ENCODE measurements around the gene RAB11FIP2. TPM values are rescaled to one million over a fixed set of nuclear protein-coding genes. Genes with fewer than 3 reads are reported as not detected.

Gene RAB11FIP2
- total RNA-seq (2014; rRNA removed; shearing (Covaris generic)), result 13.6 and 20.9 TPM in 2 replicates
- 25.3 and 27.0 TPM in 2 replicates for total RNA-seq (2022)
- percentile 86 among the genes with signal in this experiment for Bru-seq, nascent RNA
- BruChase-seq, experiment 1, labeled RNA remaining after a 6-hour chase, result percentile 69 among the genes with signal in this experiment
- BruChase-seq, experiment 2, labeled RNA remaining after a 2-hour chase, result percentile 89 among the genes with signal in this experiment
- long read RNA-seq, full-length matches to known transcripts, result 3 of 7 reads
- long read RNA-seq, partial matches to known transcripts, result 2 of 7 reads
- long read RNA-seq, other reads (novel, unspliced or antisense), result 2 of 7 reads

GRCh38 chr10:118046395-118047156 lies at the start of gene RAB11FIP2:
Gene RAB11FIP2 (minus strand): TSS chr10:118046941. CDS start chr10:118046163, 778 bp downstream.
- H3K27ac ChIP-seq (ENCODE audit: low read depth, low read length, poor library complexity, severe bottlenecking), result peak within 1 kb of the TSS; percentile 58
- H3K4me3 ChIP-seq (ENCODE audit: low read depth, low read length, poor library complexity, severe bottlenecking), result peak within 1 kb of the TSS; percentile 75
- no peaks in the 10 kb centered on the region for H3K36me3 ChIP-seq (ENCODE audit: insufficient read depth, low read length)
- intact Hi-C loops (cut with micrococcal nuclease; ENCODE audit: unreplicated experiment), result loop anchor here (5.0 to 10.0 kb wide), 2 partner anchors 298 to 669 kb away; partner anchors contain the start of genes FAM204A and PDZD8
- no peaks in the 10 kb centered on the region for H3K9me3 ChIP-seq (ENCODE audit: low read length)
- H3K4me1 ChIP-seq (ENCODE audit: insufficient read depth, low read length, poor library complexity, severe bottlenecking), result peaks cover 33% of the 10 kb centered on the region
- TF ChIP-seq EZH2phosphoT487 (IDR thresholded peaks at IDR 0.05; ENCODE audit: borderline replicate concordance, low read depth, low read length) (no peak), CTCF (conservative IDR thresholded peaks at IDR 0.05; ENCODE audit: low read length) (peak; percentile 43)
- H3K79me2 ChIP-seq (ENCODE audit: insufficient read depth, low read depth, low read length), result peaks cover 47% of the 10 kb centered on the region
- DNase-seq (ENCODE audit: low spot score), result peak; percentile 93
- peaks cover 6% of the 10 kb centered on the region; the same call in 1 of the 2 replicates for H4K20me1 ChIP-seq (ENCODE audit: insufficient read depth, low read length)
- ChIA-PET CTCF (ENCODE audit: unreplicated experiment) (no interaction called here), POLR2A (interaction anchor here (0.5 kb wide), 1 partner anchor 335 kb away, joined by 3 read pairs; no protein-coding TSS in a partner anchor)
- no TSS peak for BruUV-seq (replicated peaks)
- peak within 1 kb of the TSS; percentile 77 for H3K4me2 ChIP-seq (ENCODE audit: low read length)
- H2AFZ ChIP-seq (ENCODE audit: low read length), result peak within 1 kb of the TSS; percentile 99
- H3K9me2 ChIP-seq (ENCODE audit: insufficient read depth, low read length), result no peaks in the 10 kb centered on the region

- Histone ChIP-seq H2AFZ (ENCODE audit: low read length) (no peak overlapping the region), H3K9me3 (ENCODE audit: low read length) (no peaks in the 10 kb centered on the region), H3K4me3 (ENCODE audit: low read depth, low read length, poor library complexity, severe bottlenecking) (no peak overlapping the region), H3K9me2 (ENCODE audit: insufficient read depth, low read length) (no peaks in the 10 kb centered on the region), H3K27ac (ENCODE audit: low read depth, low read length, poor library complexity, severe bottlenecking) (no peak overlapping the region), H3K79me2 (ENCODE audit: insufficient read depth, low read depth, low read length) (no peaks in the 10 kb centered on the region), H4K20me1 (ENCODE audit: insufficient read depth, low read length) (no peaks in the 10 kb centered on the region), H3K4me2 (ENCODE audit: low read length) (no peak overlapping the region), H3K4me1 (ENCODE audit: insufficient read depth, low read length, poor library complexity, severe bottlenecking) (no peaks in the 10 kb centered on the region), H3K36me3 (ENCODE audit: insufficient read depth, low read length) (no peaks in the 10 kb centered on the region)
- intact Hi-C loops (cut with micrococcal nuclease; ENCODE audit: unreplicated experiment), result no loop called here
- BruUV-seq (replicated peaks), result no TSS peak
- ChIA-PET POLR2A (interaction anchor here (0.7 kb wide), 1 partner anchor 1098 kb away, joined by 3 read pairs; no protein-coding TSS in a partner anchor), CTCF (ENCODE audit: unreplicated experiment) (no interaction called here)
- DNase-seq (ENCODE audit: low spot score), result no peak
- TF ChIP-seq EZH2phosphoT487 (IDR thresholded peaks at IDR 0.05; ENCODE audit: borderline replicate concordance, low read depth, low read length), result no peak
- no peak for TF ChIP-seq CTCF (conservative IDR thresholded peaks at IDR 0.05; ENCODE audit: low read length)
Measured at GRCh38 chr10:118096022-118096421, 49.3 kb upstream of the RAB11FIP2 start.
